SK-N-SH (cell line): ENCODE measurements around the gene TLX2.

Source experiments
- CTCF ChIP-seq: fragments of 200-600 bp; sonication (generic); IDR thresholded peaks from 2 replicates; pipeline ENCODE4 v1.6.1; 2017; ENCODE audit warnings: antibody characterized with exemption, mild to moderate bottlenecking, moderate library complexity
- EP300 ChIP-seq, 2 experiments: IDR thresholded peaks; 2 replicates each; pipeline versions ENCODE4 v1.4.0 to v1.6.1; 2012; ENCODE audit warnings: borderline replicate concordance in 1 of 2, low read depth in 1 of 2, low read length in 1 of 2
- EZH2phosphoT487 ChIP-seq: fragments of 200-600 bp; sonication (generic); IDR thresholded peaks from 2 replicates; pipeline ENCODE4 v1.6.1; 2017; ENCODE audit warnings: low read depth, mixed run types, mild to moderate bottlenecking, antibody characterized with exemption, moderate library complexity, borderline replicate concordance
- MAX ChIP-seq: IDR thresholded peaks from 2 replicates; pipeline ENCODE4 v1.4.0; 2012; ENCODE audit warnings: low read depth
- MEF2A ChIP-seq: IDR thresholded peaks from 2 replicates; pipeline ENCODE4 v1.4.0; 2012; ENCODE audit warnings: low read depth, borderline replicate concordance
- NRF1 ChIP-seq: IDR thresholded peaks from 2 replicates; pipeline ENCODE4 v1.6.1; 2012; ENCODE audit warnings: low read depth, mild to moderate bottlenecking, low read length
- PBX3 ChIP-seq: IDR thresholded peaks from 2 replicates; pipeline ENCODE4; 2012
- RCOR1 ChIP-seq: fragments of 150-350 bp; IDR thresholded peaks from 2 replicates; pipeline ENCODE4 v1.6.1; 2017; ENCODE audit warnings: antibody characterized with exemption, low read length

GRCh38 chr2:74507926-74508520 is 6.2 kb upstream of the TLX2 start:
- TF ChIP-seq MEF2A (no peak), CTCF (no peak), EZH2phosphoT487 (no peak), RCOR1 (peak; percentile 92), EP300 (IDR thresholded peaks at IDR 0.05; ENCODE audit: borderline replicate concordance in 1 of 2, low read depth in 1 of 2, low read length in 1 of 2) (peak; percentile 47 to 96; a peak in 3 of 4 replicates), MAX (peak; percentile 77), NRF1 (no peak), PBX3 (peak; percentile 36)
